B cell (primary cell): ENCODE results near the gene TNRC6C.

Experiments used
- EZH2 ChIP-seq: IDR thresholded peaks from 2 replicates; pipeline ENCODE4 v1.6.1; 2012; ENCODE audit warnings: borderline replicate concordance, low read depth, mild to moderate bottlenecking, moderate library complexity, low read length; ENCODE audit not compliant: insufficient read depth, poor library complexity, severe bottlenecking
- TF ChIP-seq, protein P1 (sequence below): fragments of 200-600 bp; IDR thresholded peaks from one replicate; pipeline ENCODE4 v1.8.0; 2022; ENCODE audit warnings: antibody characterized with exemption, mild to moderate bottlenecking

- TF ChIP-seq, protein P1, sequence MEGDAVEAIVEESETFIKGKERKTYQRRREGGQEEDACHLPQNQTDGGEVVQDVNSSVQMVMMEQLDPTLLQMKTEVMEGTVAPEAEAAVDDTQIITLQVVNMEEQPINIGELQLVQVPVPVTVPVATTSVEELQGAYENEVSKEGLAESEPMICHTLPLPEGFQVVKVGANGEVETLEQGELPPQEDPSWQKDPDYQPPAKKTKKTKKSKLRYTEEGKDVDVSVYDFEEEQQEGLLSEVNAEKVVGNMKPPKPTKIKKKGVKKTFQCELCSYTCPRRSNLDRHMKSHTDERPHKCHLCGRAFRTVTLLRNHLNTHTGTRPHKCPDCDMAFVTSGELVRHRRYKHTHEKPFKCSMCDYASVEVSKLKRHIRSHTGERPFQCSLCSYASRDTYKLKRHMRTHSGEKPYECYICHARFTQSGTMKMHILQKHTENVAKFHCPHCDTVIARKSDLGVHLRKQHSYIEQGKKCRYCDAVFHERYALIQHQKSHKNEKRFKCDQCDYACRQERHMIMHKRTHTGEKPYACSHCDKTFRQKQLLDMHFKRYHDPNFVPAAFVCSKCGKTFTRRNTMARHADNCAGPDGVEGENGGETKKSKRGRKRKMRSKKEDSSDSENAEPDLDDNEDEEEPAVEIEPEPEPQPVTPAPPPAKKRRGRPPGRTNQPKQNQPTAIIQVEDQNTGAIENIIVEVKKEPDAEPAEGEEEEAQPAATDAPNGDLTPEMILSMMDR, result no peak
- no peak for TF ChIP-seq EZH2
Measured at GRCh38 chr17:78148286-78149016, 189.9 kb downstream of the TNRC6C start.
